ENCODE measurements around the gene SOCS7.
A peak's percentile ranks its signal among the peaks of the same experiment; 100 is the strongest.

The SOCS7 gene

GRCh38 chr17:38425031-38425430 lies 73.4 kb downstream of the SOCS7 start:
- H3K4me3 ChIP-seq (replicated peaks; ENCODE audit: low read depth, low read length): no peak overlapping the region
- TF ChIP-seq CTCF (IDR thresholded peaks at IDR 0.05; ENCODE audit: low read depth, low read length, missing control alignments): no peak
- no peak for DNase-seq (ENCODE audit: extremely low read depth, low read depth)

DNA sequence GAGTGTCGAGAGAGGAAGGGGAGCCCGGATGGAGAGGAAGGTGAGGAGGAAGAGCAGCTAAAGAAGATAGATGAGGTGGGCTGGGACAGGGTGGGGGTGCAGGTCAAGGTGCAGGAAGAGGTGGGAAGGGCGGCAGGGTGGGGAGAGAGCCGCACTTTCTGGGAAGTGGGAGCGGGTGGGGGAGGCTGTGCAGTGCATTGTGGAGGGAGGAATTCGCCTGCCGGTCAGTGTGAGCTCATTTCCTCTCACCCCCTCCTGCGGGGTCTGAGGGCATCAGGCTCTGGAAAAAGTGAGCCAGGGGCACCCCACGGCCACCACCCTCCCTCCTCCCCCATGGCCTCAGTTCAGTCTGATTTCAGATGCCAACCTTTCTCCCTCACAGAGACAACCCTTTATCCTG lies 74.1 kb downstream of the SOCS7 start:
- DNase-seq (ENCODE audit: extremely low read depth, low read depth): no peak
- H3K4me3 ChIP-seq (replicated peaks; ENCODE audit: low read depth, low read length): no peak overlapping the region
- TF ChIP-seq CTCF (IDR thresholded peaks at IDR 0.05; ENCODE audit: low read depth, low read length, missing control alignments): no peak

DNA sequence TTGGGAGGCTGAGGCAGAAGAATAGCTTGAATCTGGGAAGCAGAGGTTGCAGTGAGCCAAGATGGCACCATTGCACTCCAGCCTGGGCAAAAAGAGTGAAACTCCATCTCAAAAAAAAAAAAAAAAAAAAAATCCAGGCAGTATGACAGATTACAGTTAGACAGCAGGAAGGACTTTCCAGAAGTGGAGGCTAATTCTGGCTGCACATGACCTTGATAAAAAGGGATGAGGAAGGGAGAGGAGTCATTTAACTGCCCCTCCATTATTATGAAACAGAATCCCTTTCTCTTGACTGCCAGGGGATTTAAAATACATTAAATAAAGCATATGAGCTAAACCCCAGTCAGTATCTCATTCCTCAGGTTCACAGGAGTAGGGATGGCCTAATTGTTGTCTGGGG lies 74.8 kb downstream of the SOCS7 start:
- TF ChIP-seq CTCF (IDR thresholded peaks at IDR 0.05; ENCODE audit: low read depth, low read length, missing control alignments): no peak
- no peak for DNase-seq (ENCODE audit: extremely low read depth, low read depth)
- no peak overlapping the region for H3K4me3 ChIP-seq (replicated peaks; ENCODE audit: low read depth, low read length)

DNA sequence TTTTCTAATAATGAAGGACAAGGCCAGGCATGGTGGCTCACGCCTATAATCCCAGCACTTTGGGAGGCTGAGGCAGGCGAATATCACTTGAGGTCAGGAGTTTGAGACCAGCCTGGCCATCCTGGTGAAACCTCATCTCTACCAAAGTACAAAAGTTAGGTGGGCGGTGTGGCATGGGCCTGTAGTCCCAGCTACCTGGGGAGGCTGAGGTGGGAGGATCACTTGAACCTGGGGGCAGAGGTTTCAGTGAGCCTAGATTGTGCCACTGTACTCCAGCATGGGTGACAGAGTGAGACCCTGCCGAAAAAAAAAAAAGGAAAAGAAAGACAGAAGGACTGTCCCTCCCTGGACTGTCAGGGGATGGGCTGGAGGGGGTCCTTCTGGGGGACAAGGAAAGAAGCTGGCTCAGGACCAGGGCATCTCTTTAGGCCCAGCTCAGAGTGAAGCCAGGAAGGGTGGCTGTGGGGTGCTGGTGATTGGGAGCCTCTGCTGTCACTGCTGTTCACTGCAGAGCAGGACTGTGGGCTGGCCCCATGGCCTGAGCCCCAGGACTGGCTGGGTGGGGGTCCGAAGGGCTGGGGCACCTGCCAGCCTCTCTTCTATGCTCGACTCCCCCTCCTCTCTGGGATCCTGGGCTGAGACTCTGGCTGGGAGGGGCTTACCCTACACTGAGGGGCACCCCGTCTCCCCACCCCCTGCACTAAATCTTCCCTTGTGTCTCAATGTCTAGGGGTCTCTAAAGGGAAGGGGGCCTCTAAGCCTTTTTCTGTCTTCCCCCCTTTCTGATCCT lies 75.7 kb downstream of the SOCS7 start:
- H3K4me3 ChIP-seq (replicated peaks; ENCODE audit: low read depth, low read length): peak overlapping the region; percentile 67
- no peak for TF ChIP-seq CTCF (IDR thresholded peaks at IDR 0.05; ENCODE audit: low read depth, low read length, missing control alignments)
- DNase-seq (ENCODE audit: extremely low read depth, low read depth): no peak

- no peak for DNase-seq (ENCODE audit: extremely low read depth, low read depth)
- TF ChIP-seq CTCF (IDR thresholded peaks at IDR 0.05; ENCODE audit: low read depth, low read length, missing control alignments): no peak
- H3K4me3 ChIP-seq (replicated peaks; ENCODE audit: low read depth, low read length): peak within 1 kb of the TSS; percentile 67
Observed at GRCh38 chr17:38428112-38428642, 76.5 kb downstream of the SOCS7 start, which contains the start of gene ARHGAP23. ARHGAP23 (plus strand) TSS chr17:38428464; CDS start chr17:38428486, 22 bp downstream.

- DNase-seq (ENCODE audit: extremely low read depth, low read depth): no peak
- TF ChIP-seq CTCF (IDR thresholded peaks at IDR 0.05; ENCODE audit: low read depth, low read length, missing control alignments): no peak
- peak overlapping the region; percentile 67 for H3K4me3 ChIP-seq (replicated peaks; ENCODE audit: low read depth, low read length)
Observed at GRCh38 chr17:38428643-38429371, 77.2 kb downstream of the SOCS7 start.
